ENCODE measurements around the gene FOXJ2.
"Not testable (repeated sequence)": the region's sequence is repeated elsewhere in the genome, so short reads cannot be mapped to it uniquely, and the experiment has no call there.

The FOXJ2 gene

GRCh38 chr12:8071820-8072219 lies 39.3 kb downstream of the FOXJ2 start:
- not testable (repeated sequence) for DNase-seq

GRCh38 chr12:8075935-8076334 lies 43.4 kb downstream of the FOXJ2 start:
- no peak for DNase-seq

GRCh38 chr12:8076366-8076765 lies 43.9 kb downstream of the FOXJ2 start:
- DNase-seq, result no peak

- DNase-seq, result no peak
Measured at GRCh38 chr12:8077207-8077606, 44.7 kb downstream of the FOXJ2 start.

- no peak for DNase-seq
Measured at GRCh38 chr12:8078398-8078797, 45.9 kb downstream of the FOXJ2 start.

GRCh38 chr12:8078916-8079315 lies 46.4 kb downstream of the FOXJ2 start:
- DNase-seq, result no peak

GRCh38 chr12:8080120-8080519 lies 47.6 kb downstream of the FOXJ2 start:
- no peak for DNase-seq

- DNase-seq, result no peak
Measured at GRCh38 chr12:8081251-8081920, 48.9 kb downstream of the FOXJ2 start.

GRCh38 chr12:8082808-8083100 lies 50.2 kb downstream of the FOXJ2 start:
- no peak for DNase-seq

- not testable (repeated sequence) for DNase-seq
Measured at GRCh38 chr12:8084351-8084750, 51.8 kb downstream of the FOXJ2 start.

GRCh38 chr12:8087666-8088065 lies 55.1 kb downstream of the FOXJ2 start:
- DNase-seq, result no peak

- no peak for DNase-seq
Measured at GRCh38 chr12:8088574-8088973, 56.1 kb downstream of the FOXJ2 start.

- DNase-seq, result not testable (repeated sequence)
Measured at GRCh38 chr12:8089277-8089676, 56.8 kb downstream of the FOXJ2 start.

GRCh38 chr12:8089716-8090115 lies 57.2 kb downstream of the FOXJ2 start:
- no peak for DNase-seq

- DNase-seq, result no peak
Measured at GRCh38 chr12:8093291-8093690, 60.8 kb downstream of the FOXJ2 start.

GRCh38 chr12:8096281-8096915 lies 63.9 kb downstream of the FOXJ2 start:
- DNase-seq, result no peak

GRCh38 chr12:8099235-8099634 lies 66.7 kb downstream of the FOXJ2 start:
- no peak for DNase-seq
